HG02943 (cell line): ENCODE data around the gene PYDC1.
"Not testable (repeated sequence)": the region's sequence is repeated elsewhere in the genome, so short reads cannot be mapped to it uniquely, and the experiment has no call there.

Experiments used
- ATAC-seq: cut with Tn5 transposase; IDR thresholded peaks from one replicate; pipeline ENCODE4 v1.9.1; 2021; ENCODE audit warnings: mild to moderate bottlenecking, low read depth, moderate library complexity; ENCODE audit not compliant: unreplicated experiment

PYDC1 gene

DNA sequence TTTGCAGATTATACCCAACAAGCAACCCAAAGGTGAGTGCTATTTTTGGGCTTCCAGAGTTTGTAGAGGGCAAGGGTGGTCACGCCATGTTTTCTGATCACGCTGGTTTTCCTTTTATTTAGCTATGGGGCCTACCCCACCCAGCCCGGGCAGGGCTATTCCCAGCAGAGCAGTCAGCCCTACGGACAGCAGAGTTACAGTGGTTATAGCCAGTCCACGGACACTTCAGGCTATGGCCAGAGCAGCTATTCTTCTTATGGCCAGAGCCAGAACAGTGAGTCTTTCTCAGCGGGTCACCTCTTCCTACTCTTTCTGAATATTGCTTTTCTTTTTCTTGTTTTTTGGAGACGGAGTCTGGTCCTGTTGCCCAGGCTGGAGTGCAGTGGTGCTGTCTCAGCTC, 34.5 kb downstream of the PYDC1 start:
- no peak for ATAC-seq

DNA sequence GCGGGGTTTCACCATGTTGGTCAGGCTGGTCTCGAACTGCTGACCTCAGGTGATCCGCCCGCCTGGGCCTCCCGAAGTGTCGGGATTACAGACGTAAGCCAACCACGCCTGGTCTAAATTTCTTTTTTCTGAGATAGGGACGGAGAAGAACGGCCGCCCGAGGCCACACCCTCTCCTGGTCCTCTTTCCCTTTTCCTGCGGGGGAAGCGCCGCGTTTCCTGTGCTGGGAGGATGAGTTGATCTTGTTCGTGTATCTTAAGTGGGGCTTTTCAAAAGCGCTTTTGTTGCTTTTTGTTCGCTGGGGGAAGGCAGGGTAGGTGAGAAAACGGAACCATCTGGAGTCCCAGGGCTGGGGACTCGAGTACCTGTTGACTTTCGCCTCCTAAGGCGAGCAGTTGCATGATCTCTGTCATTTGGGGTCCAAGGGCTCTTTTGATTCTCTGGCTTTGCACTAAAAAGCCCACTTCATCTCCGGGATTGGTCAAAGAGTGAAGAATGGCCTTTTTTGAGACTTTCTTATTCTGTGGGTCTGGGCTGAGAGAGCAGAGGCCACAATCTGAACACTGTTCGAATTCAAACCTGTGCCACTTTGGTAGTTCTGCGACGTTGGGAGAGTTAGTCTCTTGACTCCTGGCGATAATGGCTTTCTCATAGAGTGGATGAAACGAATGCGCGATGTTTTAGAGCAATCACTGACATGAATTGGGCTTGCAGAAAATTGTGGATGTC, 35.7 kb downstream of the PYDC1 start:
- no peak for ATAC-seq

DNA sequence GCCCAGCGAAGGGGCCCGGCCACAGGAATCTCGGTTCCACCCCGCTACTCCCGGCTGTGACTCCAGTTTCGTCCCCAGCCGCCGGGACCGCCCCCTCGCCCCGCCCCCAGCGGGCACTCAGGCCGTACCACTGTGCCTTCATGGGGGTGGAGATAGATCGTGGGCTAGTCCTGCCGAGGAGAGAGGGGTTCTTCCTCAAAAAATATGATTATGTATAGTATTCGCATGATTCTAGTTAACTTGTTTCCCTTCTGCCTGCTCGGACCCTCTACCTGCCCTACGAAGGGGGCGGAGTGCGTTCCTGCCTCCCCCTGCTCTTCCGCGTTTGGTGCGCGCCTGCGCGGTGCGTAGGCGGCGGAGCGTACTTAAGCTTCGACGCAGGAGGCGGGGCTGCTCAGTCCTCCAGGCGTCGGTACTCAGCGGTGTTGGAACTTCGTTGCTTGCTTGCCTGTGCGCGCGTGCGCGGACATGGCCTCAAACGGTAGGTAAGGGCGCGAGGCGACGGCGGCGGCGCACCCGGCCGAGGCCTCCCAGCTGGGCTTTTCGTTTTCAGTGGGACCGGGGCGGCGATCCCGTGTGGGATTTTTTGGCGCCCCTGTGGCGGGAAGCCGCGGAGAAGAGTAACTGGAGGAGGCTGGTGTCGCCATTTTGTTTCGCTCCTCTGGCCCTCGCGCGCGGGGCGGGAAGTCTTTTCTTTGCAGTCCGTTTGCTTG, 37.0 kb downstream of the PYDC1 start, which contains the start of gene FUS:
Gene FUS (plus strand): TSS at position 393 of the 713 bp plus-strand sequence. CDS start 76 bp downstream, at position 469.
- ATAC-seq: peak; percentile 53

DNA sequence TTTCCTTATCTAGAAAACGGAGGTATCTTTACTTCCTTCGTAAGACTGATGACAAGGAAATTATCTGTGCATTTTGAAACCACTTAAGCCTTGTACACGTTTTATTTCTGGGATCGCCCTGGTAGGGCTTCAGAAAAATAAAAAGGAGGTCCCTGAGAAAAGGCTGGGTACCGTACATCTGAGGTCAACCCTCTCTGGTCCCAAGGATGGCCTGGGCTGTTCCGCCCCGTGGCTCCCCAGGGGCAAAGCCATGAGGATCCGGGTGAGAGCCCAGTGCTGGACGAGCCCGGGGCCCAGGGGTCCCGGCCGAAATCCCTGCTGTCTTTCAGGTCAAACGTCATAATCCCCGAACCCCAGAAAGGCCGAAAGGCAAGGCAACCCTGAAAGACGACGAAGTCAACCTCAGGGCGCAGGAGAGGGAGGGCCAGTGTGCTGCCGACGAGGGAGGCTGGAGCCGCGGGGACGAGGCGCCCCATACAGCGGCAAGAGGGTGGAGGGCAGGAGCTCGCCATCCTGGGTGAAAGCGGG, 37.7 kb downstream of the PYDC1 start:
- ATAC-seq: no peak

DNA sequence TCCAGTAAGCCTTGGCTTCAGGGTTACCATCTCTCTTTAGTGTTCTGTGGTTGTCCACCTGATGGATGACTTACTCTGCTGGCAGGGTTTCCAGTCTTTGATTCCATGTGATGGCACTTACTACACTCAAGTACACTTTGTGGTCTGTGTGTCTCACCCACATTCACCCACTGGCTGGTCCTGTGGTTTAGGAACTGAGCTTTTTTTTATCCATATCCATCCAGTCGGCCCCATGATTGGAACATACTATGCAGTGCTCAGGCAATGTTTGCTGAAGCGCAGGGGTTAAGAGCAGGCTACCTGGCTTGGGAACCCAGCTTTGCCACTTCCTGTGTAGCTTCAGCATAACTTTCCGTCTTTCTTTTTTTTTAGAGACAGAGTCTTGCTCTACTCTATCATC, 39.8 kb downstream of the PYDC1 start:
- ATAC-seq: no peak

DNA sequence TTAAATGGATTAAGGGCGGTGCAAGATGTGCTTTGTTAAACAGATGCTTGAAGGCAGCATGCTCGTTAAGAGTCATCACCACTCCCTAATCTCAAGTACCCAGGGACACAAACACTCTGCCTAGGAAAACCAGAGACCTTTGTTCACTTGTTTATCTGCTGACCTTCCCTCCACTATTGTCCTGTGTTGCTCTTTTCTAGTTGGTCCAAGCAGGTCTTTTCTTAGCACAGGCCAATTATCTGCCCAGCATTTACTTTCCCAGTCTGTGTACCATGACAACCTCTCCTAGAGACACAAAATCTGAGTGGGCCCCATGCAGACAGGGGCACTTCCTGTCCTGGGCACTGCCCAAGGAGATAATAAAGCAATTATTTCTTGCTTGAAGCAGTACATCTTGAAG, 46.9 kb downstream of the PYDC1 start:
- not testable (repeated sequence) for ATAC-seq

DNA sequence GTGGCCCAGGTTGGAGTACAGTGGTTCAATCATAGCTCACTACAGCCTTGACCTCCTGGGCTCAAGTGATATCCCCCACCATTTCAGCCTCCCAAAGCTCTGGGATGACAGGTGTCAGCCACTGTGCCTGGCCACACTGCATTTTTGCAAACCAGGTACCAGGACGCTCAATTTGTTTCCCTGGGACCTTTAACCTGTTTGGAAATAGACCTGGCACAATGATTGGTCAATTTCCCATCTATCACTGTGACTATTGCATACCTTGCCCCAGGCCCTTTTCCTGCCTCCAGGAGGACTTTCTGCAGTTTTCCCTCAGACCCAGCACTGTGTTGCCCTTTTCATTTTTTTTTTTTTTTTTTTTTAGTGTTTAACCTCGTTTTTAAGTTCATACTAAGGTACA, 48.1 kb downstream of the PYDC1 start:
- ATAC-seq: no peak

DNA sequence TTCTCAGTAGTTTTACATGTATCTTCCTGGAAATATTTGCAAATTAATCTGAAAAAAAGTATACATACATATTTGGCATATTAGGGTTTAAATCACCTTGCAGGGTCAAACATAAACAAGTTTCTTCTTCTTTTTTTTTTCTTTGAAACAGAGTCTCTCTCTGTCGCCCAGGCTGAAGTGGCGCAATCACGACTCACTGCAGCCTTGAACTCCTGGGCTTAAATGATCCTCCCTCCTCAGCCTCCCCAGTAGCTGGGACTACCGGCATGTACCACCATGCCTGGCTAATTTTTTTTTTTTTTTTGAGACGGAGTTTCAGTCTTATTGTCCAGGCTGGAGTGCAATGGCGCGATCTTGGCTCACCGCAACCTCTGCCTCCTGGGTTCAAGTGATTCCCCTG, 49.6 kb downstream of the PYDC1 start:
- no peak for ATAC-seq
